ENCODE data around the gene MALL.
"Not testable (repeated sequence)": the region's sequence is repeated elsewhere in the genome, so short reads cannot be mapped to it uniquely, and the experiment has no call there.

The MALL gene

GRCh38 chr2:110049769-110050168, 65.9 kb downstream of the MALL start:
- DNase-seq: not testable (repeated sequence)

GRCh38 chr2:110048255-110049197, 67.1 kb downstream of the MALL start:
- DNase-seq: not testable (repeated sequence)

GRCh38 chr2:110047225-110047624, 68.4 kb downstream of the MALL start:
- not testable (repeated sequence) for DNase-seq

- DNase-seq: not testable (repeated sequence)
Observed at GRCh38 chr2:110041941-110042660, 73.5 kb downstream of the MALL start.

GRCh38 chr2:110037336-110037735, 78.3 kb downstream of the MALL start:
- DNase-seq: not testable (repeated sequence)

GRCh38 chr2:110035384-110035783, 80.2 kb downstream of the MALL start:
- not testable (repeated sequence) for DNase-seq

- not testable (repeated sequence) for DNase-seq
Observed at GRCh38 chr2:110034935-110035334, 80.7 kb downstream of the MALL start.
